Keratinocyte (primary cell): Measurements from ENCODE around the gene LSM12.

Source experiments
- CTCF ChIP-seq, 3 experiments: IDR thresholded peaks in 1 of 3; conservative IDR thresholded peaks in 1 of 3; optimal IDR thresholded peaks in 1 of 3; 2 replicates in 2 of 3; 3 replicates in 1 of 3; pipeline versions ENCODE3 to v1.5.1; 2011; ENCODE audit warnings: low read length in 3 of 3, mild to moderate bottlenecking in 3 of 3, moderate library complexity in 2 of 3, control low read depth in 1 of 3, inconsistent platforms in 1 of 3; ENCODE audit not compliant: insufficient read depth in 2 of 3; ENCODE audit errors: extremely low read depth in 1 of 3
- EZH2 ChIP-seq: IDR thresholded peaks from one replicate; pipeline ENCODE4 v1.6.1; 2012; ENCODE audit warnings: inconsistent platforms, mild to moderate bottlenecking, low read length, moderate library complexity

- TF ChIP-seq CTCF (optimal IDR thresholded peaks at IDR 0.05 in 1 of 3, IDR thresholded peaks at IDR 0.05 in 1 of 3, conservative IDR thresholded peaks at IDR 0.05 in 1 of 3; ENCODE audit: extremely low read depth in 1 of 3, insufficient read depth in 2 of 3, low read length in 3 of 3) (no peak), EZH2 (no peak)
These were observed 66.2 kb downstream of the LSM12 start for GRCh38 chr17:44000141-44000860.
